Measurements from ENCODE around the gene CFAP53.

- TF ChIP-seq CTCF (IDR thresholded peaks at IDR 0.05; ENCODE audit: extremely low read depth in 1 of 2, insufficient read depth in 1 of 2, low read depth in 1 of 2, low read length in 2 of 2): no peak
- TF ChIP-seq POLR2A (IDR thresholded peaks at IDR 0.05; ENCODE audit: low read depth, low read length): no peak
- no peak for TF ChIP-seq EZH2 (IDR thresholded peaks at IDR 0.05; ENCODE audit: borderline replicate concordance, low read depth, low read length, severe bottlenecking)
- no peak for TF ChIP-seq POLR2AphosphoS5 (IDR thresholded peaks at IDR 0.05; ENCODE audit: insufficient read depth, low read depth, low read length)
- no peak for TF ChIP-seq MAX (IDR thresholded peaks at IDR 0.05; ENCODE audit: insufficient read depth, insufficient read length)
- no peak for TF ChIP-seq GATA2 (IDR thresholded peaks at IDR 0.05; ENCODE audit: insufficient read depth, insufficient read length, low read depth, low read length)
- no peak for TF ChIP-seq MYC (IDR thresholded peaks at IDR 0.05; ENCODE audit: low read depth, low read length)
- TF ChIP-seq JUN (IDR thresholded peaks at IDR 0.05; ENCODE audit: borderline replicate concordance, insufficient read depth, insufficient read length, low read depth): no peak
Observed at GRCh38 chr18:50192995-50193795, 73.1 kb downstream of the CFAP53 start.
